Caco-2 (cell line): ENCODE results near the gene CUL1. TPM values are rescaled to one million over a fixed set of nuclear protein-coding genes. Genes with fewer than 3 reads are reported as not detected.

Experiments
- BruUV-seq: library from RNA; stranded (reverse); fragments of 400-500 nt; replicated peaks from 2 replicates; lab custom pipeline; 2021; lab: Mats Ljungman, UMichigan
- CTCF ChIA-PET: fragments of 300-600 bp; sonication (Branson Sonifier 250); formaldehyde crosslinking; loops from one replicate; lab custom pipeline; 2022; ENCODE audit warnings: antibody characterized with exemption; lab: Charles Lee
- POLR2A ChIA-PET: fragments of 300-600 bp; sonication (Branson Sonifier 250); formaldehyde crosslinking; loops from one replicate; lab custom pipeline; 2022; ENCODE audit warnings: antibody characterized with exemption; lab: Charles Lee
- DNase-seq, 2 experiments: peaks; one replicate each; pipeline versions ENCODE4 v3.0.0 to v3.0.0-alpha.2; 2020 to 2022
- H3K27me3 ChIP-seq: replicated peaks from 2 replicates; pipeline ENCODE4 v1.6.0; 2011; ENCODE audit warnings: low read length; ENCODE audit not compliant: control insufficient read depth, insufficient read depth
- H3K36me3 ChIP-seq: 2 replicates; pipeline ENCODE4 v1.5.1; 2011; ENCODE audit warnings: low read length; ENCODE audit not compliant: control insufficient read depth, insufficient read depth
- H3K4me1 ChIP-seq: fragments of 250-450 bp; sonication (Bioruptor Pico); 2 replicates; pipeline ENCODE4 v1.5.1; 2020; ENCODE audit warnings: mild to moderate bottlenecking
- H3K4me3 ChIP-seq: 2 replicates; pipeline ENCODE4 v1.5.1; 2011; ENCODE audit warnings: low read depth, mild to moderate bottlenecking, control low read depth, low read length
- H3K9me3 ChIP-seq: fragments of 250-450 bp; sonication (Bioruptor Pico); 2 replicates; pipeline ENCODE4 v1.5.1; 2020; ENCODE audit warnings: mild to moderate bottlenecking, moderate library complexity
- H3K27ac Mint-ChIP-seq: one replicate; pipeline ENCODE4 v1.8.0; 2022; ENCODE audit warnings: mixed read lengths; ENCODE audit not compliant: unreplicated experiment
- H3K27me3 Mint-ChIP-seq: one replicate; pipeline ENCODE4 v1.8.0; 2022; ENCODE audit warnings: mixed read lengths; ENCODE audit not compliant: insufficient read depth, unreplicated experiment
- H3K36me3 Mint-ChIP-seq: one replicate; pipeline ENCODE4 v1.8.0; 2022; ENCODE audit warnings: mild to moderate bottlenecking, mixed read lengths; ENCODE audit not compliant: insufficient read depth, unreplicated experiment
- H3K4me1 Mint-ChIP-seq: one replicate; pipeline ENCODE4 v1.8.0; 2022; ENCODE audit warnings: low read depth, mixed read lengths; ENCODE audit not compliant: unreplicated experiment
- H3K4me3 Mint-ChIP-seq: one replicate; pipeline ENCODE4 v1.8.0; 2022; ENCODE audit warnings: mild to moderate bottlenecking, moderate library complexity, mixed read lengths; ENCODE audit not compliant: unreplicated experiment
- H3K9me3 Mint-ChIP-seq: one replicate; pipeline ENCODE4 v1.8.0; 2022; ENCODE audit warnings: mixed read lengths; ENCODE audit not compliant: unreplicated experiment
- CTCF ChIP-seq, 2 experiments: fragments of 200-600 bp in 1 of 2; IDR thresholded peaks; 1 replicate in 1 of 2; 2 replicates in 1 of 2; pipeline versions ENCODE4 v1.5.1 to v1.8.0; 2011 to 2022; ENCODE audit warnings: antibody characterized with exemption in 1 of 2, control low read depth in 1 of 2, inconsistent platforms in 1 of 2, low read depth in 1 of 2, low read length in 1 of 2, mild to moderate bottlenecking in 1 of 2, moderate library complexity in 1 of 2; ENCODE audit not compliant: insufficient read depth in 1 of 2, severe bottlenecking in 1 of 2, unreplicated experiment in 1 of 2
- intact Hi-C: fragments of 100-400 bp; cut with micrococcal nuclease; formaldehyde crosslinking; loops from one replicate; pipeline ENCODE4 v1.10.0; 2022; ENCODE audit not compliant: unreplicated experiment
- total RNA-seq: library from RNA; stranded (reverse); gene quantifications from 2 replicates; pipeline ENCODE4 v1.2.3, GENCODE V29; 2022

The CUL1 gene
- total RNA-seq, 1 experiment from 2014 or later = 71.9 TPM

DNA sequence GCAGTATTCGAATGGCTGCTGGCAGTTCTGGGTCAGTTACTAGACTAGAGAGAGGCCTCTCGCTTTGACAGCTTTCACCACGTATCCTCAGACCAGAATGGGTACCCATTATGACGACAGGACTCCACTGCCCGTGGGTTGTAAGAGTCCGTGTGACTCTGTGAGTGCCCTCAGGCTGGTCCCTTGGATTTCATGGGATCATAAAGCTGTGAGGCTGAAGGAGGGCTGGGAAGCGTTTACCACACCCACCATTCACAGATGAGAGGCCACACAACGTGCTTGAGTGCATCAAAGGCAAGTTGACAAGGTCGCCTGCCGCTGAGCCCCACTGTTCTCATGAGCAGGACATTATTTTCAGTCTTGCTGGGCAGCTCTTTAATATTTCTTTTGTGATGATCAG is 98.1 kb downstream of the CUL1 start:
- Mint-ChIP-seq H3K4me3 (no peak overlapping the region), H3K27me3 (no peaks in the 10 kb centered on the region), H3K9me3 (no peaks in the 10 kb centered on the region), H3K27ac (no peak overlapping the region), H3K4me1 (no peaks in the 10 kb centered on the region), H3K36me3 (peaks cover 96% of the 10 kb centered on the region)
- intact Hi-C loops = no loop called here
- no TSS peak for BruUV-seq
- ChIA-PET POLR2A (no interaction called here), CTCF (no interaction called here)
- no peaks in the 10 kb centered on the region for H3K27me3 ChIP-seq
- H3K4me1 ChIP-seq = no peaks in the 10 kb centered on the region
- peaks cover 7% of the 10 kb centered on the region for H3K36me3 ChIP-seq
- DNase-seq = no peak
- no peak overlapping the region for H3K4me3 ChIP-seq
- H3K9me3 ChIP-seq = 0 out of 2 replicates have a peak, but pooled peaks cover 3% of the 10 kb centered on the region
- TF ChIP-seq CTCF (IDR thresholded peaks at IDR 0.05; ENCODE audit: insufficient read depth in 1 of 2, low read depth in 1 of 2, low read length in 1 of 2, severe bottlenecking in 1 of 2, unreplicated experiment in 1 of 2) = no peak

- H3K36me3 ChIP-seq = peaks cover 3% of the 10 kb centered on the region
- no peak for DNase-seq
- Mint-ChIP-seq H3K9me3 (no peaks in the 10 kb centered on the region), H3K27me3 (no peaks in the 10 kb centered on the region), H3K4me1 (no peaks in the 10 kb centered on the region), H3K27ac (no peak overlapping the region), H3K36me3 (peaks cover 98% of the 10 kb centered on the region), H3K4me3 (no peak overlapping the region)
- intact Hi-C loops = loop anchor here (10.0 kb wide), 1 partner anchor 295 kb away; no protein-coding TSS in a partner anchor
- H3K9me3 ChIP-seq = no peaks in the 10 kb centered on the region
- POLR2A ChIA-PET = no interaction called here
- no peak for TF ChIP-seq CTCF (IDR thresholded peaks at IDR 0.05; ENCODE audit: insufficient read depth in 1 of 2, low read depth in 1 of 2, low read length in 1 of 2, severe bottlenecking in 1 of 2, unreplicated experiment in 1 of 2)
- H3K27me3 ChIP-seq = no peaks in the 10 kb centered on the region
- CTCF ChIA-PET = no interaction called here
- no TSS peak for BruUV-seq
- H3K4me3 ChIP-seq = no peak overlapping the region
- H3K4me1 ChIP-seq = no peaks in the 10 kb centered on the region
Observed at GRCh38 chr7:148799893-148800555, 101.3 kb downstream of the CUL1 start.

- H3K27ac Mint-ChIP-seq = no peak overlapping the region
- H3K4me3 ChIP-seq = no peak overlapping the region
- no peak overlapping the region for H3K4me3 Mint-ChIP-seq
- peaks cover 2% of the 10 kb centered on the region for H3K36me3 ChIP-seq
- peaks cover 98% of the 10 kb centered on the region for H3K36me3 Mint-ChIP-seq
- BruUV-seq = no TSS peak
- no peak for TF ChIP-seq CTCF (IDR thresholded peaks at IDR 0.05; ENCODE audit: insufficient read depth in 1 of 2, low read depth in 1 of 2, low read length in 1 of 2, severe bottlenecking in 1 of 2, unreplicated experiment in 1 of 2)
- H3K27me3 ChIP-seq = no peaks in the 10 kb centered on the region
- no peak for DNase-seq
- no peaks in the 10 kb centered on the region for H3K27me3 Mint-ChIP-seq
- ChIA-PET CTCF (no interaction called here), POLR2A (no interaction called here)
- intact Hi-C loops = loop anchor here (10.0 kb wide), 1 partner anchor 296 kb away; no protein-coding TSS in a partner anchor
- no peaks in the 10 kb centered on the region for H3K4me1 ChIP-seq
- no peaks in the 10 kb centered on the region for H3K4me1 Mint-ChIP-seq
- no peaks in the 10 kb centered on the region for H3K9me3 ChIP-seq
- no peaks in the 10 kb centered on the region for H3K9me3 Mint-ChIP-seq
Observed at GRCh38 chr7:148800677-148801076, 102.0 kb downstream of the CUL1 start.
